WTC11 (cell line): ENCODE measurements around the gene PURB. TPM values are rescaled to one million over a fixed set of nuclear protein-coding genes. Genes with fewer than 3 reads are reported as not detected.

Source experiments
- ATAC-seq: fragments of 200-7000 bp; cut with Tn5 transposase; 2 replicates; pipeline ENCODE4 v1.10.0; 2021; ENCODE audit warnings: mild to moderate bottlenecking, moderate library complexity
- CTCF ChIA-PET: fragments of 300-600 bp; sonication (Branson Sonifier 250); formaldehyde crosslinking; loops from one replicate; lab custom pipeline; 2021; ENCODE audit warnings: antibody characterized with exemption; lab: Charles Lee
- POLR2A ChIA-PET: fragments of 350-600 bp; sonication (Branson Sonifier 250); formaldehyde crosslinking; loops from one replicate; lab custom pipeline; 2021; ENCODE audit warnings: antibody characterized with exemption; lab: Charles Lee
- DNase-seq: peaks from one replicate; pipeline ENCODE4 v3.0.0; 2021; ENCODE audit warnings: low spot score
- H3K27ac Mint-ChIP-seq: 2 replicates; pipeline ENCODE4 v1.8.0; 2021; ENCODE audit warnings: mixed read lengths
- H3K27me3 Mint-ChIP-seq: 2 replicates; pipeline ENCODE4 v1.8.0; 2021; ENCODE audit warnings: low read depth, mild to moderate bottlenecking, moderate library complexity, mixed read lengths
- H3K36me3 Mint-ChIP-seq: 2 replicates; pipeline ENCODE4 v1.8.0; 2021; ENCODE audit warnings: mixed read lengths
- H3K4me1 Mint-ChIP-seq: 2 replicates; pipeline ENCODE4 v1.8.0; 2022; ENCODE audit warnings: mixed read lengths
- H3K4me3 Mint-ChIP-seq: 2 replicates; pipeline ENCODE4 v1.8.0; 2021; ENCODE audit warnings: mild to moderate bottlenecking, moderate library complexity, mixed read lengths
- H3K9me3 Mint-ChIP-seq: 2 replicates; pipeline ENCODE4 v1.8.0; 2021; ENCODE audit warnings: mixed read lengths
- ATF2 ChIP-seq: sonication (generic); formaldehyde crosslinking; IDR thresholded peaks from 2 replicates; pipeline ENCODE4 v1.8.1; 2022; ENCODE audit warnings: low read depth, missing genetic modification reagents, borderline replicate concordance
- CBFB ChIP-seq: sonication (generic); formaldehyde crosslinking; IDR thresholded peaks from 2 replicates; pipeline ENCODE4 v1.8.1; 2022; ENCODE audit warnings: mild to moderate bottlenecking, low read depth, missing genetic modification reagents
- ETV6 ChIP-seq: sonication (generic); formaldehyde crosslinking; IDR thresholded peaks from 2 replicates; pipeline ENCODE4 v1.8.1; 2022; ENCODE audit warnings: mild to moderate bottlenecking, missing genetic modification reagents
- FOXJ3 ChIP-seq: sonication (generic); formaldehyde crosslinking; IDR thresholded peaks from 2 replicates; pipeline ENCODE4 v1.9.0; 2021; ENCODE audit warnings: missing genetic modification reagents, mild to moderate bottlenecking, borderline replicate concordance
- FOXP1 ChIP-seq: sonication (generic); formaldehyde crosslinking; IDR thresholded peaks from 2 replicates; pipeline ENCODE4 v1.8.0; 2022; ENCODE audit warnings: missing genetic modification reagents, mild to moderate bottlenecking, moderate library complexity, borderline replicate concordance
- GABPB1 ChIP-seq: sonication (generic); formaldehyde crosslinking; IDR thresholded peaks from 2 replicates; pipeline ENCODE4 v1.8.1; 2023; ENCODE audit warnings: mild to moderate bottlenecking, missing genetic modification reagents
- JAZF1 ChIP-seq: fragments of 250-450 bp; sonication (Bioruptor Pico); IDR thresholded peaks from 2 replicates; pipeline ENCODE4 v1.9.0; 2021; ENCODE audit warnings: moderate library complexity, mild to moderate bottlenecking, inconsistent platforms
- KAT7 ChIP-seq: sonication (generic); formaldehyde crosslinking; IDR thresholded peaks from 2 replicates; pipeline ENCODE4 v1.8.1; 2023; ENCODE audit warnings: missing genetic modification reagents, mild to moderate bottlenecking, borderline replicate concordance
- MXD4 ChIP-seq: fragments of 250-450 bp; sonication (Bioruptor Pico); IDR thresholded peaks from 2 replicates; pipeline ENCODE4 v1.8.0; 2021; ENCODE audit warnings: mild to moderate bottlenecking, moderate library complexity, borderline replicate concordance
- MYBL2 ChIP-seq: sonication (generic); formaldehyde crosslinking; IDR thresholded peaks from 2 replicates; pipeline ENCODE4 v1.8.1; 2023; ENCODE audit warnings: mild to moderate bottlenecking, moderate library complexity, missing genetic modification reagents
- NR2C2 ChIP-seq: sonication (generic); formaldehyde crosslinking; IDR thresholded peaks from 2 replicates; pipeline ENCODE4 v1.8.0; 2022; ENCODE audit warnings: mild to moderate bottlenecking, missing genetic modification reagents
- SMAD3 ChIP-seq: sonication (generic); formaldehyde crosslinking; IDR thresholded peaks from 2 replicates; pipeline ENCODE4 v1.8.0; 2022; ENCODE audit warnings: missing genetic modification reagents, mild to moderate bottlenecking, borderline replicate concordance
- SMAD4 ChIP-seq: sonication (generic); formaldehyde crosslinking; IDR thresholded peaks from 2 replicates; pipeline ENCODE4 v1.8.0; 2022; ENCODE audit warnings: mild to moderate bottlenecking, missing genetic modification reagents
- SP1 ChIP-seq: sonication (generic); formaldehyde crosslinking; conservative IDR thresholded peaks from 2 replicates; pipeline ENCODE4 v1.8.1; 2022; ENCODE audit warnings: missing genetic modification reagents
- TEAD1 ChIP-seq: sonication (generic); formaldehyde crosslinking; IDR thresholded peaks from 2 replicates; pipeline ENCODE4 v1.8.0; 2022; ENCODE audit warnings: mild to moderate bottlenecking, missing genetic modification reagents
- TEAD4 ChIP-seq: sonication (generic); formaldehyde crosslinking; IDR thresholded peaks from 2 replicates; pipeline ENCODE4 v1.8.0; 2022; ENCODE audit warnings: mild to moderate bottlenecking, missing genetic modification reagents
- USF1 ChIP-seq: sonication (generic); formaldehyde crosslinking; IDR thresholded peaks from 2 replicates; pipeline ENCODE4 v1.8.0; 2022; ENCODE audit warnings: mild to moderate bottlenecking, missing genetic modification reagents
- ZNF121 ChIP-seq: sonication (generic); formaldehyde crosslinking; IDR thresholded peaks from 2 replicates; pipeline ENCODE4 v1.8.0; 2023; ENCODE audit warnings: missing genetic modification reagents
- ZNF281 ChIP-seq: sonication (generic); formaldehyde crosslinking; IDR thresholded peaks from 2 replicates; pipeline ENCODE4 v1.8.0; 2023; ENCODE audit warnings: mild to moderate bottlenecking, missing genetic modification reagents
- ZNF317 ChIP-seq: sonication (generic); formaldehyde crosslinking; IDR thresholded peaks from 2 replicates; pipeline ENCODE4 v1.8.1; 2023; ENCODE audit warnings: low read depth, mild to moderate bottlenecking, moderate library complexity, missing genetic modification reagents, borderline replicate concordance
- total RNA-seq: library from RNA; stranded (reverse); gene quantifications from 3 replicates; pipeline ENCODE4 v1.2.3, GENCODE V29; 2021
- TF ChIP-seq, protein P1 (sequence below): sonication (generic); formaldehyde crosslinking; IDR thresholded peaks from 2 replicates; pipeline ENCODE4 v1.8.0; 2022; ENCODE audit warnings: mild to moderate bottlenecking, missing genetic modification reagents
- TF ChIP-seq, protein P2 (sequence below): sonication (generic); formaldehyde crosslinking; IDR thresholded peaks from 2 replicates; pipeline ENCODE4 v1.8.1; 2023; ENCODE audit warnings: mild to moderate bottlenecking, missing genetic modification reagents, moderate library complexity

PURB gene
- total RNA-seq, 1 experiment from 2014 or later: 22.1 TPM

- no peak overlapping the region for H3K4me3 Mint-ChIP-seq
- ATAC-seq (no peak), DNase-seq (no peak)
- no peaks in the 10 kb centered on the region for H3K36me3 Mint-ChIP-seq
- no peaks in the 10 kb centered on the region for H3K4me1 Mint-ChIP-seq
- no peak for TF ChIP-seq ZNF281 (CRISPR knock-in tag)
- no peak for TF ChIP-seq ZNF121 (CRISPR knock-in tag)
- no peak for TF ChIP-seq MXD4 (CRISPR knock-in tag)
- TF ChIP-seq, protein P1, sequence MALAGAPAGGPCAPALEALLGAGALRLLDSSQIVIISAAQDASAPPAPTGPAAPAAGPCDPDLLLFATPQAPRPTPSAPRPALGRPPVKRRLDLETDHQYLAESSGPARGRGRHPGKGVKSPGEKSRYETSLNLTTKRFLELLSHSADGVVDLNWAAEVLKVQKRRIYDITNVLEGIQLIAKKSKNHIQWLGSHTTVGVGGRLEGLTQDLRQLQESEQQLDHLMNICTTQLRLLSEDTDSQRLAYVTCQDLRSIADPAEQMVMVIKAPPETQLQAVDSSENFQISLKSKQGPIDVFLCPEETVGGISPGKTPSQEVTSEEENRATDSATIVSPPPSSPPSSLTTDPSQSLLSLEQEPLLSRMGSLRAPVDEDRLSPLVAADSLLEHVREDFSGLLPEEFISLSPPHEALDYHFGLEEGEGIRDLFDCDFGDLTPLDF: no peak
- TF ChIP-seq FOXP1 (CRISPR knock-in tag): no peak
- TF ChIP-seq KAT7 (CRISPR knock-in tag): no peak
- no peak for TF ChIP-seq FOXJ3
- TF ChIP-seq SMAD3: no peak
- TF ChIP-seq TEAD1 (CRISPR knock-in tag): no peak
- no peak for TF ChIP-seq GABPB1 (CRISPR knock-in tag)
- TF ChIP-seq USF1 (CRISPR knock-in tag): no peak
- TF ChIP-seq MYBL2 (CRISPR knock-in tag): no peak
- ChIA-PET CTCF (interaction anchor here (3.7 kb wide), 1 partner anchor 50 kb away, joined by 12 read pairs; no protein-coding TSS in a partner anchor), POLR2A (no interaction called here)
- no peak overlapping the region for H3K27ac Mint-ChIP-seq
- H3K9me3 Mint-ChIP-seq: no peaks in the 10 kb centered on the region
- H3K27me3 Mint-ChIP-seq: peaks cover 4% of the 10 kb centered on the region
These were observed 21.6 kb upstream of the PURB start for GRCh38 chr7:44906965-44907364.

GRCh38 chr7:44905002-44905635, 19.8 kb upstream of the PURB start:
- ATAC-seq: no peak
- Mint-ChIP-seq H3K27me3 (peaks cover 4% of the 10 kb centered on the region), H3K4me3 (no peak overlapping the region), H3K4me1 (no peaks in the 10 kb centered on the region), H3K36me3 (no peaks in the 10 kb centered on the region), H3K9me3 (no peaks in the 10 kb centered on the region), H3K27ac (no peak overlapping the region)
- no peak for TF ChIP-seq SMAD4 (CRISPR knock-in tag)
- no peak for TF ChIP-seq NR2C2 (CRISPR knock-in tag)
- TF ChIP-seq SP1 (CRISPR knock-in tag): no peak
- no peak for TF ChIP-seq ETV6 (CRISPR knock-in tag)
- DNase-seq: no peak
- ChIA-PET CTCF (interaction anchor here (3.7 kb wide), 1 partner anchor 48 kb away, joined by 12 read pairs; no protein-coding TSS in a partner anchor), POLR2A (no interaction called here)

GRCh38 chr7:44899443-44899842, 14.1 kb upstream of the PURB start:
- ChIA-PET POLR2A (no interaction called here), CTCF (interaction anchor here (1.2 kb wide), 1 partner anchor 14 kb away, joined by 4 read pairs; no protein-coding TSS in a partner anchor)
- Mint-ChIP-seq H3K27ac (no peak overlapping the region), H3K4me3 (no peak overlapping the region), H3K36me3 (no peaks in the 10 kb centered on the region), H3K27me3 (0 out of 2 replicates have a peak, but pooled peaks cover 3% of the 10 kb centered on the region), H3K4me1 (no peaks in the 10 kb centered on the region), H3K9me3 (peaks cover 8% of the 10 kb centered on the region)
- no peak for DNase-seq
- no peak for ATAC-seq
- TF ChIP-seq ZNF317: no peak
- no peak for TF ChIP-seq GABPB1 (CRISPR knock-in tag)
- TF ChIP-seq, protein P2, sequence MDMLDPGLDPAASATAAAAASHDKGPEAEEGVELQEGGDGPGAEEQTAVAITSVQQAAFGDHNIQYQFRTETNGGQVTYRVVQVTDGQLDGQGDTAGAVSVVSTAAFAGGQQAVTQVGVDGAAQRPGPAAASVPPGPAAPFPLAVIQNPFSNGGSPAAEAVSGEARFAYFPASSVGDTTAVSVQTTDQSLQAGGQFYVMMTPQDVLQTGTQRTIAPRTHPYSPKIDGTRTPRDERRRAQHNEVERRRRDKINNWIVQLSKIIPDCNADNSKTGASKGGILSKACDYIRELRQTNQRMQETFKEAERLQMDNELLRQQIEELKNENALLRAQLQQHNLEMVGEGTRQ (CRISPR knock-in tag): no peak
- TF ChIP-seq CBFB (CRISPR knock-in tag): no peak
- TF ChIP-seq TEAD1 (CRISPR knock-in tag): no peak
- no peak for TF ChIP-seq NR2C2 (CRISPR knock-in tag)
- TF ChIP-seq ATF2 (CRISPR knock-in tag): no peak
- no peak for TF ChIP-seq JAZF1
- no peak for TF ChIP-seq TEAD4 (CRISPR knock-in tag)
- TF ChIP-seq FOXP1 (CRISPR knock-in tag): no peak
